Prostate gland (tissue), 2 donors: Measurements from ENCODE around the gene PRKAG2. TPM values are rescaled to one million over a fixed set of nuclear protein-coding genes. Genes with fewer than 3 reads are reported as not detected.

Source experiments
- DNase-seq: peaks from one replicate; pipeline ENCODE4 v3.0.0-alpha.2; 2019; ENCODE audit warnings: low spot score
- H3K27ac ChIP-seq, 2 donors: fragments of 200-600 bp; sonication (generic); 2 replicates each; pipeline ENCODE4 v1.5.1; 2017 to 2019
- H3K27me3 ChIP-seq: fragments of 200-600 bp; sonication (generic); replicated peaks from 2 replicates; pipeline ENCODE4 v1.5.1; 2019; ENCODE audit not compliant: insufficient read depth
- H3K36me3 ChIP-seq, 2 donors: fragments of 200-600 bp; sonication (generic); 1 replicate in 1 of 2; 2 replicates in 1 of 2; pipeline versions ENCODE4 v1.5.1 to v1.8.1; 2017 to 2019
- H3K4me1 ChIP-seq: fragments of 200-600 bp; sonication (generic); replicated peaks from 2 replicates; pipeline ENCODE4 v1.5.1; 2019
- H3K4me3 ChIP-seq, 2 donors: fragments of 200-600 bp; sonication (generic); 2 replicates each; pipeline ENCODE4 v1.5.1; 2017 to 2019
- H3K9me3 ChIP-seq: fragments of 200-600 bp; sonication (generic); 2 replicates; pipeline ENCODE4 v1.5.1; 2017
- POLR2A ChIP-seq: fragments of 450-650 bp; IDR thresholded peaks from one replicate; pipeline ENCODE4 v1.6.1; 2016; ENCODE audit warnings: antibody characterized with exemption, mild to moderate bottlenecking
- POLR2AphosphoS5 ChIP-seq: sonication (generic); formaldehyde crosslinking; IDR thresholded peaks from one replicate; pipeline ENCODE4 v1.6.1; 2017; ENCODE audit warnings: antibody characterized with exemption
- WGBS: methylation state at CpG from one replicate; pipeline ENCODE4 v1.1.5; 2018; 5-methylcytosine and 5-hydroxymethylcytosine counted together
- intact Hi-C: fragments of 100-400 bp; cut with DNase I; formaldehyde crosslinking; loops from one replicate; pipeline ENCODE4 v1.14.2; 2022
- total RNA-seq, 2 donors: library from RNA; depleted of rRNA; stranded (reverse); fragments of >200 nt; gene quantifications; one replicate each; pipeline ENCODE4 v1.1.0, GENCODE V29; 2016
- TF ChIP-seq, protein P1 (sequence below), 4 experiments: fragments of 200-600 bp in 2 of 4; fragments of 450-650 bp in 2 of 4; sonication (generic) in 2 of 4; IDR thresholded peaks; 1 replicate in 3 of 4; 2 replicates in 1 of 4; pipeline ENCODE4 v1.5.1; 2016 to 2019; ENCODE audit warnings: antibody characterized with exemption in 4 of 4, mild to moderate bottlenecking in 2 of 4, moderate library complexity in 2 of 4

The PRKAG2 gene
- total RNA-seq, 2 donors from 2014 or later, result 31.6 to 38.1 TPM

DNA sequence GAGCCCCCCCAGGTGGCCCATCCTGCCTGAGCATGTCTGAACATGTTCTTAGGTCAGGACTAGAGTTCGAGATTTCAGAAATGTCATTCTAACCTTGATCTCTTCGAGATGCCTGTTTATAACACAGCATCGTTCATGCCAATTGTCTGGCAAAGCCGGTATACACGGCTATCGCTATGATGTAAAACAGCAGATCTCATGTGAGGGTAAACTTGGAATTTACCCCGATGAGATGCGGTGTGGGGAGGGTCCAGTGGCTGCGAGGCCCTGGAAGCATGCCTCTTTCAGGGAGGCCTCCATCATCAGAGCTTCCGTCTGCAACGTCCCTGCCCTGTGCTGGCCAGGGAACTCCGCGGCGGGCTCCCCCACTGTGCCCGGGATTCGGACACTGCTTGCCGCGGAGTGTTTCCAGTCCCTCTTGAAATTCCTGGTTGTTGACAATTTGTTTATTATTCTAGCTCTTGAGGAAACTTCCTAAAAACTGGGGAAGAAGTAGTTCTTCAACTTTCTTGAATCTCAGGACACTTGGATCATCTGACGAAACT lies 188.6 kb downstream of the PRKAG2 start:
- no peak for TF ChIP-seq POLR2AphosphoS5
- TF ChIP-seq, protein P1, sequence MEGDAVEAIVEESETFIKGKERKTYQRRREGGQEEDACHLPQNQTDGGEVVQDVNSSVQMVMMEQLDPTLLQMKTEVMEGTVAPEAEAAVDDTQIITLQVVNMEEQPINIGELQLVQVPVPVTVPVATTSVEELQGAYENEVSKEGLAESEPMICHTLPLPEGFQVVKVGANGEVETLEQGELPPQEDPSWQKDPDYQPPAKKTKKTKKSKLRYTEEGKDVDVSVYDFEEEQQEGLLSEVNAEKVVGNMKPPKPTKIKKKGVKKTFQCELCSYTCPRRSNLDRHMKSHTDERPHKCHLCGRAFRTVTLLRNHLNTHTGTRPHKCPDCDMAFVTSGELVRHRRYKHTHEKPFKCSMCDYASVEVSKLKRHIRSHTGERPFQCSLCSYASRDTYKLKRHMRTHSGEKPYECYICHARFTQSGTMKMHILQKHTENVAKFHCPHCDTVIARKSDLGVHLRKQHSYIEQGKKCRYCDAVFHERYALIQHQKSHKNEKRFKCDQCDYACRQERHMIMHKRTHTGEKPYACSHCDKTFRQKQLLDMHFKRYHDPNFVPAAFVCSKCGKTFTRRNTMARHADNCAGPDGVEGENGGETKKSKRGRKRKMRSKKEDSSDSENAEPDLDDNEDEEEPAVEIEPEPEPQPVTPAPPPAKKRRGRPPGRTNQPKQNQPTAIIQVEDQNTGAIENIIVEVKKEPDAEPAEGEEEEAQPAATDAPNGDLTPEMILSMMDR (IDR thresholded peaks at IDR 0.05), result no peak
- TF ChIP-seq POLR2A, result no peak
- H3K4me1 ChIP-seq, result no peaks in the 10 kb centered on the region
- no peaks in the 10 kb centered on the region for H3K9me3 ChIP-seq
- no peak overlapping the region for H3K4me3 ChIP-seq
- peak overlapping the region in 1 of 2 donors; percentile 21 for H3K27ac ChIP-seq
- H3K36me3 ChIP-seq, result no peaks in the 10 kb centered on the region
- WGBS, result 89% methylated on average over 19 of the region's 19 CpGs
- no peaks in the 10 kb centered on the region for H3K27me3 ChIP-seq
- intact Hi-C loops, result no loop called here
- no peak for DNase-seq

DNA sequence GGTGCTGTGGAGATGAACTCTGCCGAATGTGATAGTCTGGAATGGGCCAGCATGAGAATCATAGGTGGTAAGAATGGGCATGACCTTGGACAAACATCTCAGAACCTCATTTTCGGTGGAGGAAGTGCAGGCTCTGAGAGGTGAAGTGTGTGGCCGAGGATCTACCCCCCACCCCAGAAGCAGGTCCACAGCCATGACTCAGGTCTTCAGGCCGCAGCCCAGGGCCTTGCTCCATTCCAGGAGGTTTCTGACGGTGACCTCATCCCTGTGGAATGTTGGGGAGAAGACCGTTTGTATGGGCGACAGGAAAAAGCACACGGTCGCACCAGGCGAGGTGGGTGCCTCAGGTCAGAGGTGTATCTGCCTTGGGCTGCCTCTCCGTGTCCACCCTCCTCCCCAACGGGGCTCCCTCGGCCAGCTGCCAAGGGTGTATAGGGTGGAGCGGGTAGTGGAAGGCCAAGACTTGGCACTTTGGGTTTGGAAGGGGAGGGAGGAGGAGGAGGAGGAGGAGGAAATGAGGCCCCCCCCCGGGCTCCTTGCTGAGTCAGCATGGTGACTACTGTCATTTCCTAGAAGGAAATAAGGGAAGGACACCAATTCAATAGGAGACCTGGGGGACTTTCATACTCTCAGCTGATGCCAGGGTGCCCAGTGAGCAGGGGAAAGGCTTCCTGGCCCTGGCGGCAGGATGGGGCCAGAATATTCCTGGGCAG lies 189.2 kb downstream of the PRKAG2 start:
- no peak for DNase-seq
- TF ChIP-seq POLR2AphosphoS5 (peak; percentile 26), POLR2A (no peak)
- Histone ChIP-seq H3K9me3 (no peaks in the 10 kb centered on the region), H3K36me3 (no peaks in the 10 kb centered on the region), H3K4me1 (no peaks in the 10 kb centered on the region), H3K27ac (peak overlapping the region in 1 of 2 donors; percentile 21), H3K27me3 (no peaks in the 10 kb centered on the region), H3K4me3 (no peak overlapping the region)
- intact Hi-C loops, result no loop called here
- 48% methylated on average over 16 of the region's 16 CpGs for WGBS

DNA sequence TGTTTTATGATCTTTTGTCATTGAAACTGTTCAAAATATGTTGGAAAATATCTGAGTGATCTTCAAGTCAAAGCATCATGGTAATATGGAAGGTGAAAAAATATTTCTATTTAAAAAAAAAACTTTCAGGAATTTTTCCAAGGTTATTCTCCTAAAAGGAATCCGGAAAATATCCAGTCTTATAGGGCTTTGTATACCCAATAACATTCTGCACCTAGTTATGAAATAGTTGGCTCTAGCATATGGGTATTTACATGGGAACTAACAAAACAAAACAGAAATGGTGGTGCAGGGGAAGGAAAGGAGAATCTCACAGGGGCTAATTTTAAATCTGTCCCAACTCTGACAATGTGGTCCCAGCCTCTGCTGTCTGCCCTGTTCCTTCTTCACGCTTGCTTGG lies 190.1 kb downstream of the PRKAG2 start:
- TF ChIP-seq, protein P1 (IDR thresholded peaks at IDR 0.05), result no peak
- TF ChIP-seq POLR2A (no peak), POLR2AphosphoS5 (no peak)

DNA sequence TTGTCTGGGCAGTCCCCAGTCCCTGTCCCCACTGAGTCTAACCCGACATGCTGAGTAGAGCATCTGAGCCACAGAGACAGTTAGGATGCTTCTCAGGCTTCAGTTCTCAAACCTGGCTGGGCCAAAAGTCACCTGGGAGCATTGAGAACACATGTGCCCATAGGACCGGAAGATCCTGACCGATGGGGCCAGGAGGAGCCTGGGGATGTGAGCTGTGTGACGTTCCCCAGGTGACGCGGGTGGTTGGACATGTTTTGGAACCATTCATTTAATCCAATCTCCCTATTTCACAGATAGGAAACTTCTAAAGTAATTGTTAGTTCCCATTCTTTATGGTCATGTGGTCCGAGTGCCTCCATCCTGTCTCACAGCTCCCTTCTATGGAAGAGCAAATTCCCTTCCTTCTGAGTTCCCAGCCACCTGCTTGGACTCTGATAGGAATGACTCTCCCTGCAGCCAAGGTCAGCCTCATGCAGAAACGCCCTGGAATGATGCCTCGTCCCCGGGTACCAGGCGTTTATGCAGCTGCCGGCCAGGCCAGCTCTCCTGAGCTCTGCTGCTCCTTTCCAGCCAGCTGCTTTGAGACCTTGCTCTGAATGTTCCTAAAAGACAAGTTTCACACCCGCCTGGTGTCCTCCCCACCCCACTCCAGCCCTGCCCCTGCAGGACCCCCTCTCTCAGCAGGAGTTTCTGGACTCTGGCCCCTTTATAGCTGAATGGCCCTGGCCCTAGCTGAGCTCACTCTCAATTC lies 190.7 kb downstream of the PRKAG2 start:
- no peak for TF ChIP-seq POLR2AphosphoS5
- no peak for TF ChIP-seq POLR2A
- TF ChIP-seq, protein P1 (IDR thresholded peaks at IDR 0.05), result no peak
- H3K4me1 ChIP-seq, result no peaks in the 10 kb centered on the region

More for the DNA sequence above, 190.1 kb downstream of the PRKAG2 start:
- Histone ChIP-seq H3K9me3 (no peaks in the 10 kb centered on the region), H3K27me3 (no peaks in the 10 kb centered on the region), H3K4me1 (no peaks in the 10 kb centered on the region), H3K36me3 (no peaks in the 10 kb centered on the region), H3K27ac (peak overlapping the region in 1 of 2 donors; percentile 21), H3K4me3 (no peak overlapping the region)
- no peak for DNase-seq
- WGBS, result 87% methylated on average over 2 of the region's 2 CpGs
- intact Hi-C loops, result no loop called here

DNA sequence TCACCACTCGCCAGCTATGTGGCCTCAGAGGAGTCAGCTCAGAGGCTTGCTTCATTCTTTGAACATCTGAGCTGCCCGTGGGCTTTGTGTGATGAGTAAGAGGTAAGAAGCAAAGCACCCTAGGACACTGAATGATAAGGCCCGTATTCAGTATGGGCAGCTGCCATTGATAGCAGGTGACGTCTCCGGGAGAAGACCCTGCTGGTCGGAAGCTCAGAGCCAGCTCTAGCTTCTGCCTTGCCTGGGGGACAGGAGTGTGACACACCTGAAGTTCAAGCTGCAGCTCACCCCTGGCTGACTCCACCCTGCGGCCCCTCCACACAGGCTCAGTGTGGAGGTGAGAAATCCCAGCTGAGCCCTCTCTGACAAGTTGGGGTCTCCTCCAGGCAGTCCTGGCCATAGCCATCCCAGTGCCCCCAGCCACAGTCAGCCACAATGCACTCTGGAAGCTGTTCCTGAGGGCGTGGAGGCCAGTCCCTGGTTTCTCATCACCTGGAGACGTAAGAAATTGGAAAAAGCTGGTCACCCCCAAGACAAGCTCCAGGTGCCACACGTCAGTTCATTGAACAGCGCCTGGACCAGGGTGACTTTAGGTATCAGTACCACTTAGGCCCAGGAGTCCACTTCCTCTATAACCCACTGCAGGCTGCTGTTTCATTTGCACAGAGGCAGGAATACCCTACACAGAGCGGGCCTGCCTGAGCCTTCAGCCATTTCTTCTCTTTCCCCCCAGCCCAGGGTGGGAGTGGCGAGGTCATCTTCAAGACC lies 192.3 kb downstream of the PRKAG2 start:
- Histone ChIP-seq H3K36me3 (no peaks in the 10 kb centered on the region), H3K9me3 (no peaks in the 10 kb centered on the region), H3K4me1 (peaks cover 9% of the 10 kb centered on the region), H3K27me3 (no peaks in the 10 kb centered on the region), H3K27ac (no peak overlapping the region), H3K4me3 (no peak overlapping the region)
- intact Hi-C loops, result loop anchor here (5.0 kb wide), 1 partner anchor 52 kb away; no protein-coding TSS in a partner anchor
- DNase-seq, result no peak
- TF ChIP-seq, protein P1 (IDR thresholded peaks at IDR 0.05), result no peak
- TF ChIP-seq POLR2A (no peak), POLR2AphosphoS5 (no peak)
- WGBS, result 93% methylated on average over 13 of the region's 13 CpGs

More for the DNA sequence above, 190.7 kb downstream of the PRKAG2 start:
- intact Hi-C loops, result no loop called here
- H3K9me3 ChIP-seq, result no peaks in the 10 kb centered on the region
- H3K27ac ChIP-seq, result peak overlapping the region; percentile 24 to 27
- no peaks in the 10 kb centered on the region for H3K36me3 ChIP-seq
- WGBS, result 72% methylated on average over 13 of the region's 13 CpGs
- H3K27me3 ChIP-seq, result no peaks in the 10 kb centered on the region
- DNase-seq, result no peak
- H3K4me3 ChIP-seq, result no peak overlapping the region
